GM12891 (cell line): ENCODE measurements around the gene DTX3L.

ENCODE experiments used
- POLR2A ChIP-seq: IDR thresholded peaks from 2 replicates; pipeline ENCODE4 v1.6.1; 2011; ENCODE audit warnings: low read depth, low read length, control low read depth
- POLR2AphosphoS5 ChIP-seq: IDR thresholded peaks from 2 replicates; pipeline ENCODE4 v1.6.1; 2011; ENCODE audit warnings: low read depth, low read length, control low read depth
- POU2F2 ChIP-seq: IDR thresholded peaks from 2 replicates; pipeline ENCODE4 v1.6.1; 2011; ENCODE audit warnings: low read depth, mild to moderate bottlenecking, control low read depth, low read length, moderate library complexity
- SPI1 ChIP-seq: IDR thresholded peaks from 2 replicates; pipeline ENCODE4 v1.6.1; 2011; ENCODE audit warnings: low read depth, low read length, control low read depth
- TAF1 ChIP-seq: IDR thresholded peaks from 2 replicates; pipeline ENCODE4 v1.6.1; 2011; ENCODE audit warnings: low read depth, low read length, control low read depth

DNA sequence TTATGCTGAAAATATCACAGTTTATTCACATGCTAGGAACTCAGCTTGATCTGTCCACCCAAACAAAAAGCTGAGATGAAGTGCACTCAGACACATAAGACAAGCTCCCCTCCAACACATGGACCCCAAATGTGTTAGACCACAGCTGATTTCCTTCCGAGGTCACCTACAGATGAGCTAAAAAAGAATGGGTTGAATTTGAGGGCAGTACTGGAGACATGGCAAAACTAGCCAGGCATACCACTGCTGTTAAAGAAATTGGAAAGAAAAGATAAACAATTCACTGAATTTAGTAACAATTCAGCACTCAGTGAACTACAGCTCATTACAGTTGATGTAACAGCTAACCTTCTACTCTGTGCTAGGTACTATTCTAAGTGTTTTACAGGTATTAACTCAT lies 15.5 kb upstream of the DTX3L start:
- TF ChIP-seq POLR2A, result no peak
- TF ChIP-seq POLR2AphosphoS5, result no peak
- TF ChIP-seq TAF1, result no peak
- TF ChIP-seq POU2F2, result no peak
- no peak for TF ChIP-seq SPI1
